Ammon's horn (tissue), 1 donor: ENCODE data around the gene GABRB2.

Experiments used
- DNase-seq: peaks from one replicate; pipeline ENCODE4 v3.0.0-alpha.2; 2016; ENCODE audit warnings: low spot score

The GABRB2 gene

DNA sequence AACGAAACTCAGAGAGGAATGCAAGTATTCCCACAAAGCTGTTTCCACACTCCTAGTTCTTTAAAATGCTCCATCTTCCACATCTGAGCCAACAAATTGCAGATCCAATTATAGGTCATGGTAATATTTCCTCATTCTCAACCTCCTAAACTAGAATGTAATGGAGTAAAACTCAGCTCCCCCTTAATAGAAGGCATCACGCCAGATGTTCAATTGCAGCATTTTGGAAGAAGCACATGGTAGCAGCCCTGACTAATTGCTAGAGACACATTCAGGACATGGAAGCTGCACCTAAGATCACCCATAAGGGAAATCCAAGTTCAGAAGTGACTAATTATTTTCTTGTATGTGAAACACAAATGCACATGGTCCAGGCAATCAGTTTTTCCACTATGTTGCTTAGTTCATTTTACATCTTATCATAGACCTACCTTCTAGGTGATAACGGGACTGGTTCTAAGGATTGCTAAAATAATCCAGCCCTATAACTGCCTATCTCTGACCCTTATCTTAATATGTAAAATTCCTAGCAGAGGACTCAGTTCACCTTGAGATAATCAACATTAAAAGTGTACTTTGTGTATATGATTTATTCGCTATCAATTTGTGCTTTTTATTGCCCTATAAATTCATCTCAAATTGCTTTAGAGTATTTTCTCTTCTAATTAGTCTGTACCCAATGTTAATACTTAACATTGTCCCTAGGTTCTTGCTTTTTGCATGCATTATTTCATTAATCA is 75.1 kb downstream of the GABRB2 start:
- DNase-seq, result no peak

DNA sequence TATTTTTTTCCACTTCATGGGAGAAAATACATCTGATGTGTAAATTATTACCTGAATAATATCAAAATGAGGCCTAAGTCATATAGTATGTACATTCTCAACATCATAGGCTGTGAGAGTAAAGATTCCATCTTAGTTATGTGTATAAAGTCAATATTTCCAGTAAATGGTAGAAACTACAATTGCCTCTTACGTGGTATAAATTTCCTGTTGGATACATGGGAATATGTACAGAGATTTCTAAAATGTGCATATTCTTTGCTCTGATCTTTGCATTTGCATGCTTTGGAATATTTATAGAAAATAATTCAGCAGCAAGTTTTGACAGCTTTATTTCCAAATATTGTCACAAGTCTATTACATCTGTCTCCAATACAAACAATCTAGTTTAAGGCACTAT is 78.8 kb downstream of the GABRB2 start:
- DNase-seq, result no peak

DNA sequence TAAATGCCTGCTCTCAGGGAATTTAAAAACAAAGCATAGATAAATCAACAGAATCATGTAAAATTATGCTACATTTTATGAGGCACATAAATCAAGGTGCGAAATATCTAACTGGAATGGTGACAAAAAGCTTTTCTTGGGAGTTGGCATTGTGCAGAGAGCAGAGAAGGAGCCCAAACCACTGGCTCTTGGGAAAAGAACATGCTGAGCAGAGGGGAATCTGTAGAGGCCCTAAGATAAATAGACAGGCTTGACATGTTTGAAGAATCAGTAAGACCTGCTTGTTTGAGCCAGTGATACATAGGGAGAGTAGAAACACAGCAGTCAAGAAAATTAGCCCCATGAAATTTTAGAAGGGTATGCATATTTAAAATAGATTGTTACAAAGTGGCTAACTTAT is 85.8 kb downstream of the GABRB2 start:
- no peak for DNase-seq

DNA sequence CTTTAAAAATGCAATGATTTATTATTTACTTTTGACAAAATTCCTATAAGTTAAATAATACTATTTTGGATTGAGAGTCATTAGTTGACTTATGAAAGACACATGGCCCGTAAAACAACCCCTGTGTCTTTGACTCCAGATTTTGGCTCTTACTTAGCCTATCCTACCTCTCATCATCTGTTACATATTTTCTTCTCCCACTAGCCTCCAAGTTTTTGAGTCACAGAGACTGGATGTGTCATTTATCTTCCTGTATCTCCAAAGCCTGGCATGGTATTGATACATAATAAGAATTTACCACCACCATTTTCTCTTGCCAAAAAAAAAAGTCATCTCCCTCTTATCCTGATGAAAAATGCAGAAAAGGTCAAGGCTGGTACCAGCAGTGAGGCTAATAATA is 99.9 kb downstream of the GABRB2 start:
- no peak for DNase-seq

DNA sequence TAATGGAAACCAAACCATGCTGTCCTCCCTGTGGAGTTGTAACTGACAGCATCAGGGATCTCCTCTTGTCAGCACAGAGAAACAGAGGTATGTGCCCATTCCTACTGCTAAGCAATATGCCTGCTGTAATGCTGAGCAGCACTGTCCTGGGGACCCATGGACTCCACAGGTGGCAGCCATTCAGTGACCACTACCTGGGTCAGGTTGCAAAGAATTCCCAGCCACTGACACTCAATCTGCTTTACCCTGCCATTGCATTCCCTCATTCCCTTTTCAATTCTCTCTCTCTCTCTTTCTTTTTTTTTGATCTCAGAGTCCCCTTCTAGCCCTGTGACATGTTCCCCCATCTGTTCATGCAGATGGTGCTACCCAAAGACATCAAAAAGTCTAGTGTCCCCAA is 104.1 kb downstream of the GABRB2 start:
- DNase-seq, result no peak

DNA sequence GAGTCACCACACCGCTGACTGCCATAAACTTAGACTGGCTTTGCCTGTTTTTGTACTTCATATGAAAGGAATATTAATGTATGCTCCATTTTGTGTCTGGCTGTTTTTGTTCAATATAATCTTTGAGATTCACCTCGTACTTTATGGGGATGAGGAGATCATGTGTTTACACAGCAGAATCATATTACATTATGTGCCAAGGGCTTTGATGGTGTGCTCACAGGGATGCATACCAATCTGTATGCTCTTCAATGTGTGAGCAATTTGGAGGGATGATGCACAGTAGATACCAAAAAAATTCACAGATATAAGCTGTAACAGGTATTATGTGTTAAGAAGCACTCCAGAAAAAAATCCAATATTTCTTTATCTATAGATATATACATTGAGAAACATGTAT is 113.7 kb downstream of the GABRB2 start:
- no peak for DNase-seq

DNA sequence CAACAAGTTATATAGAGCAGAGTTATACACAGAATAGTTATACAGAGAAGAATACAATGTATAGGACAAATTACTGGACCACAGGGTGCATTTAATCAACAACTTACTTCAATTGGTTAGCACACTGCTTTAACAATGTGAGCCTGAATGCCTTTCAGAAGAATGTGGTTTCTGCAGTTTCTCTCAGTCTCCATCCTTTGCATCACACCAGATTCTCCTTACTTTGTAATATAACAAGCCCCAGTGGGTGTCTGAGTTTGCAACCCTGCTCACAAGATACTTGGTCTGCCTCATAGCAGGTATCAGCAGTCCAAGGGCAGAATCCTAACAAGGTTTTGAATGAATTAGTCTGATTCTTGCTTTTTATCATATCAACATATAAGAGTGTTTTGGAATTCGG is 114.6 kb downstream of the GABRB2 start:
- no peak for DNase-seq

DNA sequence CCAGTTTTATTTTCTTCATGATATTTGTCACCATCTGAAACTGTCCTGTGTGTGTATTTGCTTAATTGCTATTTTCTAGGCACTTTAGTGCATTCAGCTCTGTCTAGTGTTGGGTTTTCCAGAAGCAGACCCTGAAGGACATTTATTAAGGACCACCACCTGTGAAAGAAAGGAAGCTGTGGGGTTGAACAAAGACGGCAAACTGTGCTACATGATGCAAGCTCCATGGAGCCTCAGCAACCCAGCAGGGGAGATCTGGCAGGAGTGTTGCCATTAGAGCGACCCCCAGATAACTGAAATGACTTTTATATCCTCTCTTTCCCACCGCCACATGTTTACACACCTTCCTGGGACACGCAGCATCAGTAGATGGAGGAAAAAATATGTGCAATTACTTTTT is 125.5 kb downstream of the GABRB2 start:
- no peak for DNase-seq

DNA sequence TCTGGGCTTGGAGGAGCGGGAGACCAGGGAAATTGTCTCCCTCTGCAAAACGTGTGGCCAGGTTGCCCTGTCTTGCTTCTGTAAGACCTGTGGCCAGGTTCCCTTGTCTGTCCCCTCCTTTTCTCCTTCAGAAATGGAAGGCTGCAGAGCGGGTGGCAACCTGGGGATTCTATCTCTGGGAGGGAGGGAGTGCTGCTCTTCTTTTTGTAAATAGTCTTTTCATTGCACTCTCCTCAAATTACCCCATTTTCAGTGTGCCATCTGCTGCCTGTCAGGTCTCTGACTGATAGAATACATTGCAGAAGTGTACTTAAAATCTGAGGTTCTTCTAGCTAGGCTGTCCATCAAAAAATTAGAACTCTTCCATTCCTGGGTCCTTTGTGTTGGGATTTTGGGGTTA is 126.0 kb downstream of the GABRB2 start:
- peak; percentile 42 for DNase-seq

DNA sequence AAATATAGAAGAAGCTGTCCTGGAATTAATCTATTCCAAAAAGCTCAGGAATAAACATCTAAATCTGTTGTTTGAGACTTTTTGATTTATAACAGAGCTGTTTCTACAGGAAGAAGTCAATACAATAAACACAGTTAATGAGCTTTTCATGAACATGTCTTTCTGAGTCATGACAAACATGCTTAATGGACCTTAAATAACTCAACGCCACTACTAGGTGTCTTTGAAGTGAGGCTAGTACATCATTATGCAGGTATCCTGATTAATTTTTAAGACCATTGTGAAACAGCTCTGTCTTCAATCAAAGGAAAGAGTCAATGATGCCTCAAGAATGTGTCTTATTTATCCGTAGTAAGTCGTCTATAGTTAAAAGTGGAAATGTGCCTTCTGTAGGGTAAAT is 131.6 kb downstream of the GABRB2 start:
- DNase-seq, result no peak

DNA sequence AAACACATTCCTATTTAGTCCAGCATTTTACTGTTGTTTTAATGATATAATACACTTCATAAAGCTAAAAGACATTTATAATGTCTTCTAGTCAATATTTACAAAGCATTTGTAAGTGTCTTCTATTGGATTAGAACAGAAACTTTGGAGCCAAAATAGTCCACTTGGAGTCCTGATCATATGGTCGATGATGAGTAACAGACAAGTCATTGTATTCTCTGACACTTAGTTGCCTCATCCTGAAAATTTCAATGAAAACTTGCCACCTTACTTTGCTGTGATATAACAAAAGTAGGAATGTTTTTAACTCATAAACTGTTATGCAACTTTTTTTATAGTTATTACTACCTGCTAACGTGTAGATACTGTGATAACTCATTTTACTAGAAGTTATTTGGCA is 132.5 kb downstream of the GABRB2 start:
- no peak for DNase-seq

DNA sequence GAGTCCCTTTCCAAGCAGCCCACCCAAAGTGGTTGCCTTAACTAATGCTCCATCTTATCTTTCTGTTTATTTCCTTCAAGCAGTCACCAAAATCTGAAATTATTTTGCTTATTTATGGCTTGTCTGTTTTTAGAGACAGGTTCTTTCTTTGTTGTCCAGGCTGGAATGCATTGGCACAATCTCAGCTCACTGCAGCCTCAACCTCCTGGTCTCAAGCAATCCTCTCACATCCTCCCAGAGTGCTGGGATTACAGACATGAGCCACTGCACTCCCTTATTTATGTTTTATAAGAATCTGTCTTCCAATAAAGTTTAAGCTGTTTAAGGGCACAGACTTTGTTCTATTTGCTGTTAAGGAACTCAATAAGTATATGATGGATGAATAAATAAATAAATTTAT is 133.7 kb downstream of the GABRB2 start:
- DNase-seq, result no peak

DNA sequence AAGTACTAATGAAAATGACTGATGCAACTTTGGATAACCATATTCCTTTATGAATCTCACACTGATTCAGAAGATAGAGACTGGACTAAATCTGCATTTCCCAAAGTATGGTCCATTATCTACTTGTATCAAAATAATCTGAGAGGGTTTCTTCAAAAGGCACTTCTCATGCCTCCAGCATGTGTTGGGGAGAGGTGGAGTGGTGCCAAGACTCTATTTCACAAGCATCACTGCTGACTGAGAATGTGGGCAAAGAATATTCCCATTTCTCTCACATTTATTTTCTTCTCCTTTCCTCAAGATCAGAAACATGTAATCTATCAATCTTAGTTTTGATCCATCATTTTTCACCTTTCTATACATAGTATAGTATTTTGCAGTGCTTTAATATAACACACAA is 135.4 kb downstream of the GABRB2 start:
- no peak for DNase-seq

DNA sequence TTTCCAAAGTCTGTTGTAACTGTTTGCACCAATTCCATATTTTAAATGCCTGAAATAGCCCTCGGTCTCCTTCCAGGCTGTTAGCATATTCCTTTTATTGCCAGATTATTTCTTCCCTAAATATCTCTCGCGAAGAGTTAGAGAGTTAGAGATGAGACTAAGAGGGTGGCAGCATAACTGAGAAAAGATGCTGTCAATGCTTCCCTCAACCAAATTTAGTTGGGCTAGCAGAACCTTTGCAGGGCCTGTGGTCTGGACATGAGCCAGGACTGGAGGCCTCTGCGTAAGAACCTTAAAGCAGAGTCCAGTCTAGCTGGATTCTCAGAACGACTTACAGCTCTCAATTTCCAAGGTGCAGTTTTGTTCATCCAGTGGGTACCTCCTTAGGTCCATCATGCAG is 135.9 kb downstream of the GABRB2 start:
- peak; percentile 31 for DNase-seq

DNA sequence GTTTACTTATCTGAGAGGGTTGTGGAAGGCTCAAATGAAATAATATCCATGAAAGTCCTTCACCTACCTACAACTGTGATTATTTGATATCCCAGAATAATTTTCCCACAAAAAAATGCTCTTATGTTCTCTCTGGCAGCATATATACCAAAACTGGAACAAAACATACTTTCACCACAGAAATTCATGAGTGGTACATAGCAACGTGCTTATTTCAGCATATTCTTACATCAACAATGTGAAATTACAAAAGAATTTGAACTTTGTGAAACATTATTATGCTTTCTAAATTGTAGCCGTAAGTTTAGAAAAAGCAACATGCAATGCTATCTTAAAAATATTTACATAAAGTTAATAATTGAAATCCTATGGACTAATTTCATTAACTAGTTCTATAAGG is 137.1 kb downstream of the GABRB2 start:
- DNase-seq, result no peak

DNA sequence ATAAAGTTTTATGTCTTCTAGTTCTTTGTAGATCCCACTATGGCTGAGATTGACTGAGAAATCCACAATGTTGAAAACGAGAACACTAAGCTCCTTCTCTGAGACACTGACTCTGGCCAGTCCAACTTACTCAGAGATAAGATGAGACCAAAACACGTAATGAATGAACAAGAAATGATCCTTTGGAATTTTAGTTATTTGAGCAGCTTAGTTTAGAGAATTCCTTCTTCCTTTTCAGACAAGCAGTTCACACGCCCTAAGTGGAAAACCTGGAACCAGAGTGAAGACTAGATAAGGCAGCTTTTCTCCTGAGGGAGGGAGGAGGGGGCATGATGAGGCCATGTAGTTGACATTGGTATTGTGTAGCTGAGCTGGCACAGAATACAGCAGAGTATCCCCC is 139.6 kb downstream of the GABRB2 start:
- DNase-seq, result no peak

DNA sequence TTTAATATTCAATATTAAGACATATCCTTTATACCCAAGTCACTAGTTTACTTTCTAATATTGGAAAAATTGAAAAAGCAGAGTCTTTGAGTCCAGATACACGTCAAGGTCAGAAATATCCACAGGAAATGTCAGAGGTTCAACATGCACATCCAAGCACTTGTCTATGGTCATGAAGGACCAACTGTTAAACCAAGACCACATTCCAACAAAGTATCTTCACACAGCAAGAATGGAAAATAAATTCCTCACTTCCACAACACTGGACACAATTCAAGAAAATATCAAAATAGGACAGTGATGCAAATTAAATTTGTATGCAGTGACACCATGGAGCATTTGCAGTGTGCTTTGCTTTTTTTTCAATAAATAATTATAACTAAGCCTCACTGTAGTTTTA is 142.5 kb downstream of the GABRB2 start:
- no peak for DNase-seq

DNA sequence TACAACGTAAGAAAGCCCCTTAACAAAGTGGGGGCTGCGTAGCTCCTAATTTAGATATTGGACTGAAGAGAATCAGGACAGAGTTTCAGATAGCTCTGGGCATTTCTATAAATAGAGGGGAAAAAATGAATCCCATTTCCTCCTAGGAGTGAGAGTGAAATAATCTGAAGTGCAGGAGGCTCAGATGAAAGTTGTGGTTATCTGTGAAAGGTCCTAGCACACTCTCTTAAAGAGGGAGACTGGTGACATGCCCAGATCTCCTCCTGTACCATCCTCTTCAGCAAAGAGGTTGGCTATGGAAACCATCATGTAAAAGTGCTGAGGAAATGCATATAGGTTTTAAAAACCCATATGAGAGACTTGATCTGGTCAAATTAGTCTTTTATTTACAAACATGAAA is 143.4 kb downstream of the GABRB2 start:
- no peak for DNase-seq

DNA sequence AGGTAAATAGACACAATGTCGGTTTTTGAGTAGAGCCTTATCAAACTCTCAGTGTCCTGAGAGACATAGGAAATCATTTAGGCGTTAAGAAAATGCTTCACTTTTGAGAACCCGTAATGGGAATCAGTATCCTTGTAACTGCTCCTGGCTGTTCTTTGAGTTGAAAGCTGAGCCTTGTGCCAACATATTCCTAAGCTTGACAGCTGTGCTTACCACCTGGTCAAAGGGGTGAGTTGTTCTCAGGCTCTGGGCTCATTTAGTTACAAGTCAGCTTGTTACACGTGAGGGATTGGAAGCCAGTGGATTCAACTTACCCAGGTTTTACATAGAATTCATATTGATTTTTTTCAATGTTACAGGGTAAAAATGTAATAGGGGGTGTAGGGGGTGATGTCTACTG is 145.9 kb downstream of the GABRB2 start:
- DNase-seq, result no peak

DNA sequence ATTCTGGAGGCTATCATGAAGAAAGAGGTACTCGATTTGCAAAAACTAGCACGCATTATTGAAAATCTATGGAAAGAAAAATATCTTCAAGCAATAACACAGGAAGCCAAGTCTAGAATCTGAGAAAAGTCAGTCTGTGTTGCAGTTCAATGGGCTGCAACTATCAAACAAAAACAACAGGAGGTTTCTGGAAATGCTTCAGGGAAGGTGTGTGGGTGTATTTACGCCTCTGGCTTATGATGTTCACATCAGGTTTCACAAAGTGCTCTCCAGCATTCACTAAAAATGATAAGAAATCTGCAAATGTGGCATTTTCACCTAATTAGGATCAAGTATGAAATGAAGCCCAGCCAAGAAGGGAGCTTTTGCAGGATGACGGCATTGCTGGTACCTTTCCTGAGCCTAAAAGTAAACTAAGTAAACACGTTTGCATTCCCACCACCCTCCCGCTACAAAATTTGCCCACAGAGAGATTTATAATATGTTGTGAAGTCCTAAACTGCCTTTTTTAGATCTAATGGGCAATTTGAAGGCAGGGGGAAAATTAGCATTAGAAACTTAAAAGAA is 146.4 kb downstream of the GABRB2 start:
- no peak for DNase-seq

DNA sequence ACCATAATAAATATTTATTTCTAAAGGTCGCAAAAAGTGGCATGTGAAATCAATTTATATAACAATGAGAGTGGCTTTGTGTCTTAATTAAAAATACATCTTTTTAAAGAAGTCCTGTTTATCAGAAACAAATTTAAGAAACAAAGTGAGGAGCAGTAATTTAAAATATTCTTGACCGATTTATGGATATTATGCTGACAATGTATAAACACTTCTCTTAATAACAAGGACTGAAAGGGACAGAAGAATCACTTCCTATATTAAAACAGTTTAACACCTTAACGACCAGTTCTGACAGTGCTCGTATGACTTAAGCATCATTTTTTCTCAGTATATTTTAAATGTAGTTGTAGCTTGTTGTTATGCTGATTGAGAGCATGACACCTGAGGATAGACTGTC is 149.1 kb downstream of the GABRB2 start:
- no peak for DNase-seq

DNA sequence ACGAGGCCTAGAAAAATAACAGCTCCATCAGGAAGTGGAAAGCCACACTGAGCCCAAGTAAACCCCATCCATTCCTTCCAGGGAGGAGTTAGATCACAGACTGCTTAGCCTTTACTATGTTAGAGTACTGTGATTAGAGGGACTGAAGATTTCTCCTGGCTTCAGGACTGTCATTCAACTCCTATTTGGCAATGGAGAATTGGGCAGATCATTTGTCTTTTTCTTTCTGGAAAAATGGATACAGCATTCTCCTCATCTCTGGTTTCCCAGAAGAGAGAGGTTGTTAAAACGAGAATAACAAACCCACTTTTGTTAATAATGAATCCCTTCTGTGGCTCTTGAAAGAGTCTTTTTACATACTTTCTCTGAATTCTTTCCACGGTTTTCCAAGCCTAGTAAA is 150.4 kb downstream of the GABRB2 start:
- no peak for DNase-seq

DNA sequence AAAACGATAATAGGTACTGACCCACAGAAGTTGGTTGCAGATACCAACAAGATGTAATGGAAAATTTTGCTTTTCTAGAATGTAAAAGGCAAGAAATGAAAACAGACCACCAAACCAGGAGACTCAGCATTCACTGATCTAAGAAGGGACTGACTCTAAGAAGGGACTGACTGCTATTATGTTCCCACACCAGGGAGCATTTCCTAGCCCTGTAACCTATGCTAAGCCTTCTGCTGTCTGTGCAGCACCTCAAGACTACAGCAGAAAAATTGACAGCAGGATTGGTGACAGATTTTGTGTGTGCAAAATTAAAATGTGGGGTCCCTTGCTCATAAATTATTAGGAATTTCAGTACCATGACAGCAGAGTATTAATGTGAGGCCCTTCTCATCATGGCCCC is 154.8 kb downstream of the GABRB2 start:
- no peak for DNase-seq

DNA sequence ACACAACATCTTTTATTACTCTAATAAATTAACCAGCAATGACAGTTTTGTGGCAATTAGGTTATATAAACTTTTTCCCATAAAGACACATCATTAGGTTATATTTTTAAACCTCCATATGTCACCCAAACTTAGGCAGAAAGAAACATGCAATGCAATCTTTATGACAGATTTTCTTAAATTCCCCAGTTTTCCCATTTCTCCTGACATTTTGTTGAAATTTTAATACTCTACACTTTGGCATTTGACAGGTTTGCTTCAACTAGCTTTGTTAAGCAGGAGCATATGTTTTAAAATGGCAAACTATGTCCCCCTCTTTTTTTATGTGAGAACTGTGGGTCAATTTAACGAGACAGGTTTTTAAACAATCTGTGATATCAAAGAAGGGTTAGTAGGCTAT is 155.5 kb downstream of the GABRB2 start:
- DNase-seq, result no peak
